UCSD-AML1 (cell line): Measurements from ENCODE around the gene PSMC1.

ENCODE experiments used
- DNase-seq: peaks from one replicate; lab custom pipeline; 2025; ENCODE audit not compliant: unreplicated experiment; lab: John Stamatoyannopoulos, UW

Gene PSMC1

GRCh38 chr14:90275820-90276219 is 19.5 kb downstream of the PSMC1 start:
- no peak for DNase-seq

GRCh38 chr14:90276646-90277367 is 20.5 kb downstream of the PSMC1 start:
- DNase-seq = no peak

DNA sequence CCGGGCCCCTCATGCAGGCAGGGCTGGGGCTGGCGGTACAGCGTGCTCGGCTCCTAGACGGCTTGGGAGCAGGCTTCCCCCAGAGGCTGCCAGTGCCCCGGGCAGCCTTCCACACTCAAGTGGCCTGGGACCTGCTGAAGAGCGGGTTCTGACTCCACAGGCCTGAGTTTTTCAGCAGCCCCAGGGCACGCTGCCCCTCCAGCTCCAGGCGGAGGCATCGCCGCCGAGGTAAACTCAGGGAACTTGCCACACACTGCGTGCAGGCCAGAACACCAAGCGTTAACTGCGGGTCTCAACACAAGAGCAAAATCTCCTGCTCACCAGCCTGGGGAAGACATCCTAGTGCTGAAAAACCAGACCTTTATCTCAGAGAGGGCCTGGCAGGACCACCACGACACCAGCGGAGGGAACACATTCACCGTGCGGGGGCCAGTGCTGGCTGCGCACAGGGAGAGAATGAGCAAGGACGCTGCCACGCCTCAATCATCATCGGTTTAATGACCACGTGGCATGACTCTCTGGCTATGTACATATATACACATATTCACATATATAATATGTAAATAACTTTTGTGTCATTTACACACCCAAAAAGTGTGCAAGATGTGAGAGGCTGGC is 21.3 kb downstream of the PSMC1 start:
- no peak for DNase-seq

DNA sequence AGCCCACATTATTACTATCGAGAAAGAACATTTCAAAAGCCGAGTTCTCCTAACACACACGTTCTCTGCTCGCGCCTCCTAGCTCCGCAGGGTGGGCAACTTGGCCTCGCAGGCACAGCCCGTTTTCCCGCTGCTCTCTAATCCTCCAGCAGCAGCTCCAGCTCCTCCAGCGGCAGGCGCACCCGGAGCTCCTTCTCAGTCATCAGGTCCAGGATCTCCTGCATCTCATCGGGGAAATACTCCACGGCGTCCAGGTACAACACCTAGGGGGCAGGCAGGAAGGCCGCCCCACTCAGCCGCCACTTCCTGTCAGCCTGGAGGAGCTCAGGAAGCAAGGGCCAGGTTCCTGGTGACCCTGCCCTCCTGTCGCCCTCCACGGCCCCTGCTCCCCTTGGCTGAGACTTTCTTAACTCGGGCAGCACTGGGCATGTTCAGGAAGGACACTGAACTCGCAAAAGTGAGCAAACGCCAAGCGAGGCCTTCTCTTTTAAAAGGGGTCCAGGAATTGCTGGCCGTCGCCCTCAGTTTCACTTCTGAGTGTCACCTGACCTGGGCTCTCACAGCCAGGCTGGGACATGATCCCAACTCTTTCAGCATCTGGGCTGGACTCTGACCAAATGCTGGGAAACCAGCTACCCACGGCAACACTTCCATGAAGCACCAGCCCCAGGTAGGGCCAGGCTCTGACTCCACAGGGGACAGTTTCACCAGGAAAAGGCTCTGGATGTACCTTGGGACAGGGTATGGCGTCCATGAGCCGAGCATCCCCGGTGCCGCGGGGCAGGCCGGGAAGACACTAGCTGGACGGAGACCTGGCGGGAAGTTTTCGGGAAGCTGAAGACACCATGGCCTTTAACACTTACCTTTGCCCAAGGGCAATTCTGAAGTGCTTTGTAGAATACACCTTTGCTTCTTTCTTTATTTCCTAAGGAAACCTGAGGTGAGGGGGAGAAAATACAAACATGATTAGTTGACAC is 22.1 kb downstream of the PSMC1 start:
- no peak for DNase-seq

GRCh38 chr14:90280096-90280495 is 23.7 kb downstream of the PSMC1 start:
- no peak for DNase-seq

DNA sequence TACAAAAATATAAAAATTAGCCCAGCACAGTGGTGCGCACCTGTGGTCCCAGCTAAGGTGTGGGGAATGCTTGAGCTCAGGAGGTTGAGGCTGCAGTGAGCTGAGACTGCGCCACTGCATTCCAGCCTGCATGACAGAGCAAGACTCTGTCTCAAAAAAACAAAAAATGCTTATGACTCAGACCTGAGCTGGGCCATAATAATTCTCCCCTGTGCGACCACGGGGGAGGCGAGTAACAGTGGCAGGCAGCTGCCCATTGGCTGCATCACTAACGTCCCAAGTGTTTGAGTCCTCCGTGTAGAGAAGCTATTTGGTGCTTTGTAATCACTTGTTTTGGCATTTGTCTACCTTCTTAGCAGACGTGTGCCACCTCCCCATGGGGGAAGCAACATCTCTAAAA is 24.9 kb downstream of the PSMC1 start:
- no peak for DNase-seq

GRCh38 chr14:90281756-90282155 is 25.4 kb downstream of the PSMC1 start:
- DNase-seq = no peak

GRCh38 chr14:90287791-90288190 is 31.4 kb downstream of the PSMC1 start:
- no peak for DNase-seq

GRCh38 chr14:90288651-90289355 is 32.5 kb downstream of the PSMC1 start:
- DNase-seq = no peak

DNA sequence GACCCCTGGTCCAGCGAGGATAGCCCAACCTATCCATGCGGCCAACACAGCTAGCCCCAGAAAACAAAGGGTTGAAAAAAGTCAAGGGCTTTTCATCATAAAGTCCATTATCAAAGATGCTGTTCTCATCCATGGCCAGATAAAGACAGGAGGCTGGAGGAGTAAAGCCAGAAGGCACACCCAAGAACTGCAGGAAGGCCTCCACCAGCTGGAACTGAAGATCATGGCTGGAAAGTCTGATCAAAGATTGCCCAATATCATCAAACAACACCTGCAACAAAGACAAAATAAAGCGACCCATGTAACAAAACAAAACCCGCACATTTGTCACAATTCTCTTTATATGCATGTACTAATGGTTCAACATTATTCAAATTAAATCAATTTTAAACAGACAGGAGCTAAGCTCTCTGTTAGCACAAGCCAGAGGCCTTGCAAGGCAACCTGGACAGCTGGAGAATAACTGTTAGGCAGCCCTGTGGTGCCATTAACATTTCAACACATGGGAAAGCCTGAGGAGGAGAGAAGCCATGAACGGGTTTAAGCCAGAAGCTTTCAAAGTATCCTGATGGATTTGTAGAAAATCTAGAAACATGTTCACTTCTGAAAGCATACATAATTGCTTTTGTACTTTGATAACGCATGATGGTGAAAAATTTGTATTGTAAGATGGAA is 34.1 kb downstream of the PSMC1 start:
- DNase-seq = no peak

GRCh38 chr14:90291699-90292098 is 35.3 kb downstream of the PSMC1 start:
- no peak for DNase-seq

GRCh38 chr14:90293766-90294730 is 37.7 kb downstream of the PSMC1 start:
- no peak for DNase-seq

DNA sequence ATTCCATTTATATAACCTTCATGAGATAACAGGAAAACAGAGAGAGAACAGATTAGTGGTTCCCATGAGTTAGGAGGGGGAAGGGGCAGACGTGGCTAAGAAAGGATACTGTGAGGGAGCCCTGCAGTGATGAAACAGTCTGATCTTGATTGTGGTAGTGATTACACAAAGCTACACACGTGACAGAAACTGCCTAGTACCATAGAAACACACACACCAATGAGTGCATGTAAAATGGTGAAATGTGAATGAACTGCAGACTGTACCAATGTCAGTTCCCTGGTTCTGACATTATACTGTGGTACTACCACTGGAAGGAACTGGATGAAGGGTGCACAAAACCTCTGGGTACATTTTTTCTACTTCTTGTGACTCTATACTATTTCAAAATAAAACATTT is 38.5 kb downstream of the PSMC1 start:
- DNase-seq = no peak

DNA sequence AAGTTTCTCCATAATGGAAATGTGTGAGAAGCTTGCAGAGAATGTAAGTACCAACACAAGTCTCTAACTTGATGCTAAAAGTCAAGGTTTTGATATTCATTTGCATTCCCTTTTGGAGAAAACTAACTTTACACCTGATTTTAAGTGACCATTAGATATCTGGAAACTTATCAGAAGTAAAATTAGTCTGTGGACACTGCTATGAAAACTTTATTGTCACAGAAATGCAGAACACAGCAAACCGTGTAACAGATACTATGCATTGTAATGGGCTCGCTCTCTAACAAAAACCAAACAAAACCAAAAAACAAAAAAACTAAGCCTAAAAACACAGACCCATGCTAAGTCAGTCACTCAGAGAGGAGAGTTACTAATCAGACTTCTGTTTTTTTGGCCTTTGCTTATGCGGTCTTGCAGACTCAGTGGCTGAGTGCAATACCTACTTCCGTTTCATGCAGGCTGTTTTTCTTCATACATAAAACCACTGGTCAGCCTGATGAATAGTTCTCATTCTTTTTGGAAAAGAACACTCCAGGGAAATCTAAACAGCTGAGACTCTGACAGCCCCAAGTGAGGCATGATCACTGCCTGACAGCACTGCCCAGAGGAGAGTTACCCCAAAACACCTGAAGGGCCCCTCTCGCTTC is 39.6 kb downstream of the PSMC1 start:
- no peak for DNase-seq

DNA sequence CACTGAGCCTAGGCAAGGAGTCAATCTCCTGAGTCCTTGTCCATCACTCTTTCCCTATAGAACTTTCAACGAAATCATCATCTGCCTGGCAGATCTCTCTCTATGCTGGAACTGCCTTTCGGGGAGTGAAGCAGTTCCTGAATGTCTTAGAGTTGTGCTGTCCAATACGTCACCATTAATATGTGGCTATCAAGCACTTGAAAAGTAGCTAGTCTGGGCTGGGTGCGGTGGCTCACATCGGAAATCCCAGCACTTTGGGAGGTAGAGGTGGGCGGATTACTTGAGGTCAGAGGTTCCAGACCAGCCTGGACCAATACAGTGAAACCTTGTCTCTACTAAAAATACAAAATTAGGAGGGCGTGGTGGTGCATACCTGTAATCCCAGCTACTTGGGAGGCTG is 40.3 kb downstream of the PSMC1 start:
- no peak for DNase-seq

- DNase-seq = no peak
Measured at GRCh38 chr14:90297876-90298629, 41.7 kb downstream of the PSMC1 start.

DNA sequence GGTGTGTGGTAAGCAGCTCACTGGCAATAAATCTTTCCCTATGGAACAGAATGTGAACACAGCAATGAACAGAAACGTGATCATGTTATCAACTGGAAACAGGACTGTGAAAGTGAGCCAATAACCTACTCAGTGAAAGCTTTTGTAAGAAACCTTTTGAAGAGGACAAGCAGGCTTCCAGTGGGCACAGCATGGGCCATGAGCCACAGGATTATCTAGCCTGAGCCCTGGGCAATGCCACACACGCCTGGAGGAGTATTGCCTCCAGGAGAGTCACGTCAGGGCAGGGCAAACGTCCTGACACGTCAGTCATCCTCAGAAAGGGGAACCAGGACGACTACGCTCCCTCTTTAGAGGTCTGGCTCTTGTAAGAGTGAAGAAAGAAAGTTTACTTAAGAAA is 43.1 kb downstream of the PSMC1 start:
- DNase-seq = no peak

DNA sequence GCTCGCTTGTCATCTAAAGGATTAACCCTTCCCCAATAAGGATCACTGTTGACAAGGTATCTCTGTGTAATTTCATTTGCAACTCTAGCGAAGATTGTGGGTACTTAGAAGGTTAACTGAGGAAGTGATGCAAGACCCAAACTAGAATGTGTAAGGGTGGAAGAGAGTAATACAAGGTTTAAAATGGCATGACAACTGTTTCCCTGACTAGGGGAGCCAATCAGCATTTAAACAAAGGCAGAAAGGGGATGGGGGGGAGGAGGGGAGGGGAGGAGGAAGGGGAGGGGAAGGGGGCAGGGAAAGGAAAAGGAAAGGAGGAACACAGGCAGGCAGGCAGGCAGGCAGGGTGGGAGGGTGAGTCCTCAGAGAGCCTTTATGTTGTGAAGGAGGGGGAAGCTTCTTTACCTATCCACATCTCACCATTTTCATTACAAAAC is 44.3 kb downstream of the PSMC1 start:
- DNase-seq = no peak
